GM23338 (cell line): Measurements from ENCODE around the gene PPP6R3. TPM values are rescaled to one million over a fixed set of nuclear protein-coding genes. Genes with fewer than 3 reads are reported as not detected.

Experiments used
- ATAC-seq: fragments of 200-7000 bp; cut with Tn5 transposase; 3 replicates; pipeline ENCODE4 v1.9.1; 2020
- DNase-seq: peaks from one replicate; pipeline ENCODE4 v3.0.0-alpha.2; 2015; ENCODE audit warnings: low spot score
- H2AFZ ChIP-seq: fragments of 200-600 bp; sonication (generic); 2 replicates; pipeline ENCODE4 v1.8.0; 2016; ENCODE audit warnings: antibody characterized with exemption, mild to moderate bottlenecking, moderate library complexity
- H3F3A ChIP-seq: fragments of 200-600 bp; sonication (generic); replicated peaks from 2 replicates; pipeline ENCODE4 v1.8.0; 2017; ENCODE audit warnings: antibody characterized with exemption, mixed run types, low read depth
- H3K27ac ChIP-seq: fragments of 200-600 bp; sonication (generic); 2 replicates; pipeline ENCODE4 v1.6.1; 2016; ENCODE audit warnings: low read depth
- H3K27me3 ChIP-seq: fragments of 200-600 bp; sonication (generic); 2 replicates; pipeline ENCODE4 v1.8.0; 2016; ENCODE audit warnings: mild to moderate bottlenecking, mixed run types, moderate library complexity; ENCODE audit not compliant: insufficient read depth
- H3K36me3 ChIP-seq: fragments of 200-600 bp; sonication (generic); 2 replicates; pipeline ENCODE4 v1.8.0; 2016; ENCODE audit warnings: mild to moderate bottlenecking; ENCODE audit not compliant: insufficient read depth
- H3K4me1 ChIP-seq: fragments of 200-600 bp; sonication (generic); 2 replicates; pipeline ENCODE4 v1.8.0; 2016; ENCODE audit warnings: mild to moderate bottlenecking, moderate library complexity; ENCODE audit not compliant: insufficient read depth
- H3K4me2 ChIP-seq: fragments of 200-600 bp; sonication (generic); 2 replicates; pipeline ENCODE4 v1.7.1; 2017; ENCODE audit warnings: mixed run types
- H3K4me3 ChIP-seq: fragments of 200-600 bp; sonication (generic); 2 replicates; pipeline ENCODE4 v1.6.1; 2016; ENCODE audit warnings: mixed run types
- H3K79me2 ChIP-seq: fragments of 200-600 bp; sonication (generic); replicated peaks from 2 replicates; pipeline ENCODE4 v1.8.0; 2017; ENCODE audit warnings: mild to moderate bottlenecking; ENCODE audit not compliant: insufficient read depth
- H3K9me2 ChIP-seq: fragments of 200-600 bp; sonication (generic); 2 replicates; pipeline ENCODE4 v1.8.0; 2017; ENCODE audit not compliant: insufficient read depth
- H4K20me1 ChIP-seq: fragments of 200-600 bp; sonication (generic); replicated peaks from 2 replicates; pipeline ENCODE4 v1.8.0; 2017; ENCODE audit warnings: mild to moderate bottlenecking; ENCODE audit not compliant: insufficient read depth
- H3K27ac Mint-ChIP-seq: 2 replicates; pipeline ENCODE4 v1.8.0; 2020; ENCODE audit warnings: inconsistent platforms, mild to moderate bottlenecking, moderate library complexity, mixed read lengths
- H3K27me3 Mint-ChIP-seq: 3 replicates; pipeline ENCODE4 v1.8.0; 2022; ENCODE audit warnings: low read depth, mild to moderate bottlenecking, moderate library complexity, mixed read lengths, inconsistent platforms; ENCODE audit not compliant: insufficient read depth, poor library complexity
- H3K36me3 Mint-ChIP-seq: 3 replicates; pipeline ENCODE4 v1.8.0; 2021; ENCODE audit warnings: low read depth, mild to moderate bottlenecking, inconsistent platforms, moderate library complexity, mixed read lengths
- H3K4me1 Mint-ChIP-seq: 3 replicates; pipeline ENCODE4 v1.8.0; 2020; ENCODE audit warnings: mild to moderate bottlenecking, inconsistent platforms, mixed read lengths
- H3K4me3 Mint-ChIP-seq: 3 replicates; pipeline ENCODE4 v1.8.0; 2021; ENCODE audit warnings: moderate library complexity, mild to moderate bottlenecking, inconsistent platforms, mixed read lengths
- H3K9me3 Mint-ChIP-seq: 3 replicates; pipeline ENCODE4 v1.8.0; 2020; ENCODE audit warnings: moderate library complexity, mild to moderate bottlenecking, inconsistent platforms, mixed read lengths
- EZH2 ChIP-seq: fragments of 200-600 bp; sonication (generic); IDR thresholded peaks from one replicate; pipeline ENCODE4 v1.8.0; 2017; ENCODE audit warnings: antibody characterized with exemption, mild to moderate bottlenecking, low read depth; ENCODE audit not compliant: unreplicated experiment
- EZH2phosphoT487 ChIP-seq: fragments of 200-600 bp; sonication (generic); IDR thresholded peaks from one replicate; pipeline ENCODE4 v1.8.1; 2018; ENCODE audit warnings: antibody characterized with exemption; ENCODE audit not compliant: unreplicated experiment
- JUNB ChIP-seq: IDR thresholded peaks from one replicate; pipeline ENCODE4 v1.6.1; 2016; ENCODE audit warnings: antibody characterized with exemption; ENCODE audit not compliant: unreplicated experiment
- STAT1 ChIP-seq: IDR thresholded peaks from one replicate; pipeline ENCODE4 v1.6.1; 2016; ENCODE audit warnings: antibody characterized with exemption; ENCODE audit not compliant: unreplicated experiment
- polyA plus RNA-seq: library from polyadenylated mRNA; unstranded; fragments of >200 nt; fragmentation: Nextera tagmentation; extraction: Ambion mirVana; gene quantifications from 2 replicates; pipeline ENCODE4 v1.2.1, GENCODE V29; 2016
- total RNA-seq: library from RNA; depleted of rRNA; stranded (reverse); fragments of >200 nt; shearing (Covaris generic); gene quantifications from 2 replicates; pipeline ENCODE4 v1.2.3, GENCODE V29; 2014
- TF ChIP-seq, protein P1 (sequence below), 2 experiments: fragments of 200-600 bp in 1 of 2; sonication (generic) in 1 of 2; conservative IDR thresholded peaks; 2 replicates each; pipeline versions ENCODE4 v1.5.1 to v1.6.1; 2016 to 2017; ENCODE audit warnings: antibody characterized with exemption in 2 of 2, low read depth in 2 of 2, mild to moderate bottlenecking in 2 of 2, moderate library complexity in 1 of 2
- TF ChIP-seq, protein P2 (sequence below): IDR thresholded peaks from 2 replicates; pipeline ENCODE4 v1.6.1; 2016; ENCODE audit warnings: antibody characterized with exemption
- TF ChIP-seq, protein P3 (sequence below): IDR thresholded peaks from one replicate; pipeline ENCODE4 v1.6.1; 2018; ENCODE audit warnings: antibody characterized with exemption; ENCODE audit not compliant: unreplicated experiment

Gene PPP6R3
- total and polyA plus RNA-seq, 2 experiments from 2014 or later: 170 to 268 TPM

DNA sequence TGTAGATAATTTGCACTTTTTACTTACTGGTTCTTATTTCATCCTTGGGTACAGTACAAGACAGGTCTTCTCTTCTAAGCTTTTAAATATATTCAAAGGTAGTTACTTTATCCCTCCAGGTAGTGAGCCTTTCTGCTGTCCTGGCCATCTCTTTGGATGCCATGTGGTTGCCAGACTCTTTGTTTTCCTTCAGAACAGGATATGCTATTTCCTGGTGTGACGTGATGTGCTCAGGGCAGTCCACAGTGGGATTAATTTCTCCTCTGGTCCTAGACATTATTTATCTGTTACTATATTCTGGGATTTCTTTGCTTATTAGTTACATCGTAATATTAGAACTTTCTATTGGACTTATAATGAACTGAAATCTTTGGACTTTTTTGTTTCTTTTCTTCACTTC is 63.7 kb downstream of the PPP6R3 start (continued):
- TF ChIP-seq, protein P1, sequence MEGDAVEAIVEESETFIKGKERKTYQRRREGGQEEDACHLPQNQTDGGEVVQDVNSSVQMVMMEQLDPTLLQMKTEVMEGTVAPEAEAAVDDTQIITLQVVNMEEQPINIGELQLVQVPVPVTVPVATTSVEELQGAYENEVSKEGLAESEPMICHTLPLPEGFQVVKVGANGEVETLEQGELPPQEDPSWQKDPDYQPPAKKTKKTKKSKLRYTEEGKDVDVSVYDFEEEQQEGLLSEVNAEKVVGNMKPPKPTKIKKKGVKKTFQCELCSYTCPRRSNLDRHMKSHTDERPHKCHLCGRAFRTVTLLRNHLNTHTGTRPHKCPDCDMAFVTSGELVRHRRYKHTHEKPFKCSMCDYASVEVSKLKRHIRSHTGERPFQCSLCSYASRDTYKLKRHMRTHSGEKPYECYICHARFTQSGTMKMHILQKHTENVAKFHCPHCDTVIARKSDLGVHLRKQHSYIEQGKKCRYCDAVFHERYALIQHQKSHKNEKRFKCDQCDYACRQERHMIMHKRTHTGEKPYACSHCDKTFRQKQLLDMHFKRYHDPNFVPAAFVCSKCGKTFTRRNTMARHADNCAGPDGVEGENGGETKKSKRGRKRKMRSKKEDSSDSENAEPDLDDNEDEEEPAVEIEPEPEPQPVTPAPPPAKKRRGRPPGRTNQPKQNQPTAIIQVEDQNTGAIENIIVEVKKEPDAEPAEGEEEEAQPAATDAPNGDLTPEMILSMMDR (conservative IDR thresholded peaks at IDR 0.05; ENCODE audit: low read depth in 2 of 2): no peak
- TF ChIP-seq, protein P2, sequence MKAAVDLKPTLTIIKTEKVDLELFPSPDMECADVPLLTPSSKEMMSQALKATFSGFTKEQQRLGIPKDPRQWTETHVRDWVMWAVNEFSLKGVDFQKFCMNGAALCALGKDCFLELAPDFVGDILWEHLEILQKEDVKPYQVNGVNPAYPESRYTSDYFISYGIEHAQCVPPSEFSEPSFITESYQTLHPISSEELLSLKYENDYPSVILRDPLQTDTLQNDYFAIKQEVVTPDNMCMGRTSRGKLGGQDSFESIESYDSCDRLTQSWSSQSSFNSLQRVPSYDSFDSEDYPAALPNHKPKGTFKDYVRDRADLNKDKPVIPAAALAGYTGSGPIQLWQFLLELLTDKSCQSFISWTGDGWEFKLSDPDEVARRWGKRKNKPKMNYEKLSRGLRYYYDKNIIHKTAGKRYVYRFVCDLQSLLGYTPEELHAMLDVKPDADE: no peak

DNA sequence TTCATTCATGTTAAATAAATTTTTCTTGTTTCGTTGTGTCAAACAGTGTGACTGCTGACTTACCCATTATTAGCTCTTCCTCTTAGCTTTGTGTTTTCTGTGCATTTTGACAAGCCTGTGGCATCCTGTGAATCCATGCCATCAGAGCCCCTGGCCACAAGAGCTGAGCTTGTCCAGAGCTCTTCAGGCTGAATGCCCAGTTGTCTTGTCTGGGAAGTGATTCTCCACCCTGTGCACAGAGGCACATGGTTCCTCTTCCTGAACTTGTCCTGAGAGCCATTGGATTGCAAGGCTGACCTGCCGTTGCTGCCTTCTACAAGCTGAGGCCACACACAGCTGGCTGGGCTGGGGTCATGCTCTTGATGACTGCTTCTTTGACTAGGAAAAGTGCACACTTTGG is 64.1 kb downstream of the PPP6R3 start:
- ATAC-seq (no peak), DNase-seq (no peak)
- peaks cover 100% of the 10 kb centered on the region for H3K79me2 ChIP-seq
- Mint-ChIP-seq H3K27ac (peak overlapping the region; percentile 68), H3K4me1 (peaks cover 38% of the 10 kb centered on the region), H3K36me3 (peaks cover 75% of the 10 kb centered on the region), H3K4me3 (no peak overlapping the region), H3K9me3 (no peaks in the 10 kb centered on the region), H3K27me3 (no peaks in the 10 kb centered on the region)
- peaks cover 43% of the 10 kb centered on the region for H4K20me1 ChIP-seq
- no peak overlapping the region for H3K4me3 ChIP-seq
- H3K27me3 ChIP-seq: no peaks in the 10 kb centered on the region
- H3K27ac ChIP-seq: peak overlapping the region; percentile 55; the same call in 1 of the 2 replicates
- 0 out of 2 replicates have a peak, but pooled peaks cover 4% of the 10 kb centered on the region for H3K4me1 ChIP-seq
- no peak for TF ChIP-seq EZH2phosphoT487
- TF ChIP-seq EZH2: no peak
- TF ChIP-seq, protein P2: no peak
- no peak for TF ChIP-seq JUNB
- H3K9me2 ChIP-seq: no peaks in the 10 kb centered on the region
- H2AFZ ChIP-seq: no peak overlapping the region
- peaks cover 13% of the 10 kb centered on the region for H3K36me3 ChIP-seq
- H3F3A ChIP-seq: no peaks in the 10 kb centered on the region
- no peak overlapping the region for H3K4me2 ChIP-seq

DNA sequence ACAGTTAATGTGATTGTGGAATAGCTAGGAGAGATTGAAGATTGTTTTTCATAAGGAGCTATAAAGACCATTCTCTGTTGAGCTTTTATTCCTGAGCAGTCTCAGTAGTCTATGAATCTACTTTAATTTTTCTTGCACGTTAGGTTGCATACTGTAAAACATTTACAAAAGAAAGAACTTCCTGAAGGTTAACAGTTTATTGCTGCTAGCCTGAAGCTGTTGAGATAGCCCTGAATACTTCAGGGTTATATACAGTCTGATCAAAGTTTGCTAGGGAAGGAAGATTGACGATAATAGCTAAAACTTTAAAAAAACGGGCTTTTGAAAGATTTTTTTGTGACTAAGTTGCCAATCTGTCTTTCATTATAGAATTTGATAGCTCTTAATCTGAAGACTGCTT is 64.8 kb downstream of the PPP6R3 start:
- H3K27me3 ChIP-seq: no peaks in the 10 kb centered on the region
- H3K4me1 ChIP-seq: peaks cover 8% of the 10 kb centered on the region; the same call in 1 of the 2 replicates
- H3F3A ChIP-seq: no peaks in the 10 kb centered on the region
- Mint-ChIP-seq H3K36me3 (peaks cover 69% of the 10 kb centered on the region), H3K9me3 (no peaks in the 10 kb centered on the region), H3K27ac (no peak overlapping the region), H3K4me1 (peaks cover 44% of the 10 kb centered on the region), H3K27me3 (no peaks in the 10 kb centered on the region), H3K4me3 (no peak overlapping the region)
- peak overlapping the region; percentile 55; the same call in 1 of the 2 replicates for H3K27ac ChIP-seq
- peaks cover 38% of the 10 kb centered on the region for H4K20me1 ChIP-seq
- DNase-seq (no peak), ATAC-seq (no peak)
- peaks cover 100% of the 10 kb centered on the region for H3K79me2 ChIP-seq
- TF ChIP-seq, protein P1 (conservative IDR thresholded peaks at IDR 0.05; ENCODE audit: low read depth in 2 of 2): no peak
- TF ChIP-seq STAT1: no peak
- TF ChIP-seq, protein P3, sequence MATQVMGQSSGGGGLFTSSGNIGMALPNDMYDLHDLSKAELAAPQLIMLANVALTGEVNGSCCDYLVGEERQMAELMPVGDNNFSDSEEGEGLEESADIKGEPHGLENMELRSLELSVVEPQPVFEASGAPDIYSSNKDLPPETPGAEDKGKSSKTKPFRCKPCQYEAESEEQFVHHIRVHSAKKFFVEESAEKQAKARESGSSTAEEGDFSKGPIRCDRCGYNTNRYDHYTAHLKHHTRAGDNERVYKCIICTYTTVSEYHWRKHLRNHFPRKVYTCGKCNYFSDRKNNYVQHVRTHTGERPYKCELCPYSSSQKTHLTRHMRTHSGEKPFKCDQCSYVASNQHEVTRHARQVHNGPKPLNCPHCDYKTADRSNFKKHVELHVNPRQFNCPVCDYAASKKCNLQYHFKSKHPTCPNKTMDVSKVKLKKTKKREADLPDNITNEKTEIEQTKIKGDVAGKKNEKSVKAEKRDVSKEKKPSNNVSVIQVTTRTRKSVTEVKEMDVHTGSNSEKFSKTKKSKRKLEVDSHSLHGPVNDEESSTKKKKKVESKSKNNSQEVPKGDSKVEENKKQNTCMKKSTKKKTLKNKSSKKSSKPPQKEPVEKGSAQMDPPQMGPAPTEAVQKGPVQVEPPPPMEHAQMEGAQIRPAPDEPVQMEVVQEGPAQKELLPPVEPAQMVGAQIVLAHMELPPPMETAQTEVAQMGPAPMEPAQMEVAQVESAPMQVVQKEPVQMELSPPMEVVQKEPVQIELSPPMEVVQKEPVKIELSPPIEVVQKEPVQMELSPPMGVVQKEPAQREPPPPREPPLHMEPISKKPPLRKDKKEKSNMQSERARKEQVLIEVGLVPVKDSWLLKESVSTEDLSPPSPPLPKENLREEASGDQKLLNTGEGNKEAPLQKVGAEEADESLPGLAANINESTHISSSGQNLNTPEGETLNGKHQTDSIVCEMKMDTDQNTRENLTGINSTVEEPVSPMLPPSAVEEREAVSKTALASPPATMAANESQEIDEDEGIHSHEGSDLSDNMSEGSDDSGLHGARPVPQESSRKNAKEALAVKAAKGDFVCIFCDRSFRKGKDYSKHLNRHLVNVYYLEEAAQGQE: no peak
- H3K4me3 ChIP-seq: no peak overlapping the region
- no peaks in the 10 kb centered on the region for H3K9me2 ChIP-seq
- no peak overlapping the region for H3K4me2 ChIP-seq
- no peak overlapping the region for H2AFZ ChIP-seq
- H3K36me3 ChIP-seq: peaks cover 13% of the 10 kb centered on the region
